ENCODE results near the gene ADAM12.

The ADAM12 gene

DNA sequence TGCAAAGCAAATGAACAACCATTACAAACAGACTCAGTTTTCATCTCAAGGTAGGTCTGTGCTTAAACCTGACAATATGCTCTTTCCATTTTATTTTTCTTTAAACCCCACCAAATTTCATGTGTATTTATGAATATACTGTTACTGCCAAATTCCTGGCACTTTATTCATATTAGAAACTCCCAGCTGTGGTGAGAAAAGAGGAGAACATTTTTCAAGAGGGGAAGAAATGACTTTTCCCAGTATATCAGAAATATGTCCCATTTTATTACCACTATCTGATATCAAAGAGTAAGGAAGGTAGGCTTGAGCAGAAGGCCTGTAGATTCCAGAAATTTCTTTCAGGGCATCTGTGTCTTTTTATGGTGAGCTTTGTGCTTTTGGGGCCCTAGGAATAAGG is 189.6 kb downstream of the ADAM12 start:
- Histone ChIP-seq H3K9me3 (ENCODE audit: control insufficient read depth in 2 of 2, low read length in 2 of 2) (no peaks in the 10 kb centered on the region), H3K36me3 (ENCODE audit: control insufficient read depth in 2 of 2, insufficient read depth in 2 of 2, low read length in 2 of 2) (no peaks in the 10 kb centered on the region), H3K27me3 (ENCODE audit: control insufficient read depth in 1 of 2, insufficient read depth in 2 of 2, low read length in 2 of 2) (no peaks in the 10 kb centered on the region), H3K4me1 (ENCODE audit: control insufficient read depth, insufficient read depth, low read length) (no peaks in the 10 kb centered on the region), H3K9ac (ENCODE audit: low read length in 2 of 2) (no peak overlapping the region), H3K27ac (ENCODE audit: low read length) (no peak overlapping the region), H3K4me3 (ENCODE audit: low read length in 2 of 2) (no peak overlapping the region)

- Histone ChIP-seq H3K27ac (ENCODE audit: low read length) (no peak overlapping the region), H3K27me3 (ENCODE audit: control insufficient read depth in 1 of 2, insufficient read depth in 2 of 2, low read length in 2 of 2) (no peaks in the 10 kb centered on the region), H3K4me1 (ENCODE audit: control insufficient read depth, insufficient read depth, low read length) (no peaks in the 10 kb centered on the region), H3K9ac (ENCODE audit: low read length in 2 of 2) (no peak overlapping the region), H3K36me3 (ENCODE audit: control insufficient read depth in 2 of 2, insufficient read depth in 2 of 2, low read length in 2 of 2) (no peaks in the 10 kb centered on the region), H3K9me3 (ENCODE audit: control insufficient read depth in 2 of 2, low read length in 2 of 2) (no peaks in the 10 kb centered on the region), H3K4me3 (ENCODE audit: low read length in 2 of 2) (no peak overlapping the region)
Measured at GRCh38 chr10:126197036-126197543, 191.2 kb downstream of the ADAM12 start.

DNA sequence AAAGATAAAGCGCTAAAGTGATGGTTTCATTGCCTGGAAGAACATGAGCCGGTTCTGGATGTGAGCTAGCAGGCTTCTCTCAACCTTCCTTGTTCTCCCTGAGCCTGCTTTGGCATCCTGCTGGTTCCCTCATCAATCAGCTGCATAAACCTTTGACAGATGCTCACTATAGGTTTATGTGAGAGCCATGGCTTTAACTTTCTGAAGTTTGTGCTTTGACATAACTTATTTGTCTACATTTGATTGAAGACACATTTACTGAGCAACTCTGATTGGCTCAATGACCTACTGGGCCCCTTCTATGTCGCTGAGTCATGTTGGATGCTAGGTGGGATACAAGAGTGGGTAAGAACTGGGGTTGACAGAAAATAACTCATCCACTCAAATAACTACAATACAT is 192.0 kb downstream of the ADAM12 start:
- no peaks in the 10 kb centered on the region for H3K9me3 ChIP-seq (ENCODE audit: control insufficient read depth in 2 of 2, low read length in 2 of 2)
- H3K27ac ChIP-seq (ENCODE audit: low read length) = no peak overlapping the region
- no peak overlapping the region for H3K4me3 ChIP-seq (ENCODE audit: low read length in 2 of 2)
- no peaks in the 10 kb centered on the region for H3K4me1 ChIP-seq (ENCODE audit: control insufficient read depth, insufficient read depth, low read length)
- no peaks in the 10 kb centered on the region for H3K27me3 ChIP-seq (ENCODE audit: control insufficient read depth in 1 of 2, insufficient read depth in 2 of 2, low read length in 2 of 2)
- no peak overlapping the region for H3K9ac ChIP-seq (ENCODE audit: low read length in 2 of 2)
- no peaks in the 10 kb centered on the region for H3K36me3 ChIP-seq (ENCODE audit: control insufficient read depth in 2 of 2, insufficient read depth in 2 of 2, low read length in 2 of 2)

DNA sequence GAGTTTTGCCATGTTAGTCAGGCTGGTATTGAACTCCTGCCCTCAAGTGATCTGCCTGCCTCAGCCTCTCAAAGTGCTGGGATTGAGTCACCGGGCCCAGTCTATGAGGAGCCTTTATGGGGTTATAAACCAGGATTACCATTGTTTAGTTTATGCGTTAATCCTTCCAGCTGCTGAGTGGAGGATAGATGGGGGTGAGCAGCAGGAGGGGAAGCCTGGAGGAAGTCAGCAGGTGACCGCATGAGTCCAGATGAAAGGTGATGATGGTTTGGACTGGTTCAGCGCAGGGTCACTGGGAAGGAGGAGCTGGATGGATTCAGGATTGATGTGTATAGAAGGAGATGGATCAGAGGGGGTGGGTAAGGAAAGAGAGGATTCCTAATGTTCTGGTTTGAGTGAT is 197.1 kb downstream of the ADAM12 start:
- no peaks in the 10 kb centered on the region for H3K9me3 ChIP-seq (ENCODE audit: control insufficient read depth in 2 of 2, low read length in 2 of 2)
- no peak overlapping the region for H3K9ac ChIP-seq (ENCODE audit: low read length in 2 of 2)
- H3K4me3 ChIP-seq (ENCODE audit: low read length in 2 of 2) = no peak overlapping the region
- no peaks in the 10 kb centered on the region for H3K4me1 ChIP-seq (ENCODE audit: control insufficient read depth, insufficient read depth, low read length)
- H3K36me3 ChIP-seq (ENCODE audit: control insufficient read depth in 2 of 2, insufficient read depth in 2 of 2, low read length in 2 of 2) = no peaks in the 10 kb centered on the region
- H3K27me3 ChIP-seq (ENCODE audit: control insufficient read depth in 1 of 2, insufficient read depth in 2 of 2, low read length in 2 of 2) = peaks cover 0 to 2% of the 10 kb centered on the region in 2 donors
- no peak overlapping the region for H3K27ac ChIP-seq (ENCODE audit: low read length)

DNA sequence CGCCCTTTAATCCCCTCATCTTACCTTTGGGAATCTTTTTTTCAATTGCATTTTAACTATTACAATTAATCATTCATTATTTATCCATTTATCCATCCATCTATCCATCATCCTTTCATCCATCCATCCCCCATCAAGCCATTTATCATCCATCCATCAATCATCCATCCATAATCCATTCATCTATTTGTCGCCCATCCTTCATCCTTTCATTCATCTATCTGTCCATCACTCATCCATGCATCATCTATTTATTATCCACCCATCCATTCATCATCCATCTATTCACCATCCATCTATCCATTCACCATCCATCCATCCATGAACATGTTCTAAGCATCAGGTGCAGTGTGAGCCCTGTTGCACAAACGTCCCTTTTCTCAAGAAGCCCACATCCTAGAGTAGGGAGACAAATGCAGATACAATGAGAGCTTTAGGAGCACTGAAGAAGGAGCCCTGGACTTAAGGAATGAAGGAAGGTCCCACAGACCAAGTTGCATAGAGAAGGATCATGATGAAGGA is 199.5 kb downstream of the ADAM12 start:
- H3K27me3 ChIP-seq (ENCODE audit: control insufficient read depth in 1 of 2, insufficient read depth in 2 of 2, low read length in 2 of 2) = peaks cover 0 to 5% of the 10 kb centered on the region in 2 donors

DNA sequence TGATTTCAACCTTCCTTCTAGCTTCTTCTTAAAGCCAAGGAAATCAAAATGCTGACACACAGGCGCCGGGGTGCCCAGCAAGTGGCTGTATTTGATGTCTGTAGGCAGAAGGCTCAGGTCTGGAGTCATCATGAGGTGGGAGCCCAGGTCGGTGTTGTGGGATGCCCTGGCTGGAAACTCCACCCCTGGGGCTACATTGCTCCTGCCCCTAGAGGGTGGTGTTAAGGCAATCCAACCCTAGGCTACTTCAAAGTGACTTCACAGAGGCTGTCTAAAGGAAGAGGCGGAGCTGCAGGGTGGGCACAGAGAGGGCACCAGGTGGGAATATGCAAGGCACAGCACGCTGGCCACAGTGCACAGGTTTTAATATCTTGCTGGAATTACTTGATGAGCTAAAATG is 200.9 kb downstream of the ADAM12 start:
- no peak overlapping the region for H3K9ac ChIP-seq (ENCODE audit: low read length in 2 of 2)
- H3K9me3 ChIP-seq (ENCODE audit: control insufficient read depth in 2 of 2, low read length in 2 of 2) = no peaks in the 10 kb centered on the region
- H3K36me3 ChIP-seq (ENCODE audit: control insufficient read depth in 2 of 2, insufficient read depth in 2 of 2, low read length in 2 of 2) = no peaks in the 10 kb centered on the region
- H3K27me3 ChIP-seq (ENCODE audit: control insufficient read depth in 1 of 2, insufficient read depth in 2 of 2, low read length in 2 of 2) = peaks cover 0 to 5% of the 10 kb centered on the region in 2 donors
- H3K4me3 ChIP-seq (ENCODE audit: low read length in 2 of 2) = no peak overlapping the region
- no peaks in the 10 kb centered on the region for H3K4me1 ChIP-seq (ENCODE audit: control insufficient read depth, insufficient read depth, low read length)
- no peak overlapping the region for H3K27ac ChIP-seq (ENCODE audit: low read length)

More for the DNA sequence above, 199.5 kb downstream of the ADAM12 start:
- no peaks in the 10 kb centered on the region for H3K36me3 ChIP-seq (ENCODE audit: control insufficient read depth in 2 of 2, insufficient read depth in 2 of 2, low read length in 2 of 2)
- H3K9ac ChIP-seq (ENCODE audit: low read length in 2 of 2) = no peak overlapping the region
- no peaks in the 10 kb centered on the region for H3K9me3 ChIP-seq (ENCODE audit: control insufficient read depth in 2 of 2, low read length in 2 of 2)
- H3K4me3 ChIP-seq (ENCODE audit: low read length in 2 of 2) = no peak overlapping the region
- H3K27ac ChIP-seq (ENCODE audit: low read length) = no peak overlapping the region
- no peaks in the 10 kb centered on the region for H3K4me1 ChIP-seq (ENCODE audit: control insufficient read depth, insufficient read depth, low read length)

GRCh38 chr10:126186766-126187165 is 201.5 kb downstream of the ADAM12 start:
- H3K9me3 ChIP-seq (ENCODE audit: control insufficient read depth in 2 of 2, low read length in 2 of 2) = no peaks in the 10 kb centered on the region
- H3K4me1 ChIP-seq (ENCODE audit: control insufficient read depth, insufficient read depth, low read length) = no peaks in the 10 kb centered on the region
- no peaks in the 10 kb centered on the region for H3K36me3 ChIP-seq (ENCODE audit: control insufficient read depth in 2 of 2, insufficient read depth in 2 of 2, low read length in 2 of 2)
- no peak overlapping the region for H3K27ac ChIP-seq (ENCODE audit: low read length)
- H3K9ac ChIP-seq (ENCODE audit: low read length in 2 of 2) = no peak overlapping the region
- peaks cover 0 to 7% of the 10 kb centered on the region in 2 donors for H3K27me3 ChIP-seq (ENCODE audit: control insufficient read depth in 1 of 2, insufficient read depth in 2 of 2, low read length in 2 of 2)
- H3K4me3 ChIP-seq (ENCODE audit: low read length in 2 of 2) = no peak overlapping the region

DNA sequence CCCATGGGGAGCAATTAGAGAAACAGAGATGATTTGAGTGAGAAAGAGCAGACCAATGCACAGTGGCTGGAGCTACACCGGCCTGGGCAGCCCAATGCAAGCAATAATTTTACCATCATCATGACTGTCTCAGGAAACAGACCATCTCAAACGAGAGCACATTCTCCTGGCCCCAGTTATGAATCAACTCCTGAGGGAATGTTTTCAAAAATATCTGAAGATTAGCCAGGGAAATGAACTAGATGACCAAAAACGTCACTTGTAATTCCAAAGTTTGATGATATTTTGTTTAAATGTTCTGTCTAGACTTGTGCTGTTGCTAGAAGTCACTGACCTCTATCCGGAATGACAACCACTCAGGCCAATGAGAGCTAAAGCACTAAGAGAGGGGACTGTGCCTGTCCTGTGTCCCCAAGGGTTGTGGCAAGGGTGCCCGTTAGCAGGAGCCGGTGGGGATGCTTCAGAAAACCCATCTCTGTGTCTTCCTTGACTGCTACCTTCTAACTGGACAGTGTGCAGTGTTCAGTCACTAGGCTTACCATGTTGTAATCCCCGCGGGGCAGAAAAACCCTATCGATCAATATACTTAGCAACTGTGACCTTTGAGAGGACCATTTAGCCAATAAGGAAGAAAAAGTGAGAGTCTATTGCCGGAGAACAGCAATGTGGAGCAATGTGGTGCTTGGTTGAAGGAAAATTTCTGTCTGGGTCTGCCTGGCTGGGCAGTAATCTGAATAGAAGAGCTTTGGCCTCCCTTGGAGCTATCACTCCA is 202.4 kb downstream of the ADAM12 start:
- no peak overlapping the region for H3K27ac ChIP-seq (ENCODE audit: low read length)
- no peaks in the 10 kb centered on the region for H3K4me1 ChIP-seq (ENCODE audit: control insufficient read depth, insufficient read depth, low read length)
- no peaks in the 10 kb centered on the region for H3K9me3 ChIP-seq (ENCODE audit: control insufficient read depth in 2 of 2, low read length in 2 of 2)
- H3K27me3 ChIP-seq (ENCODE audit: control insufficient read depth in 1 of 2, insufficient read depth in 2 of 2, low read length in 2 of 2) = peaks cover 0 to 7% of the 10 kb centered on the region in 2 donors
- H3K9ac ChIP-seq (ENCODE audit: low read length in 2 of 2) = no peak overlapping the region
- H3K4me3 ChIP-seq (ENCODE audit: low read length in 2 of 2) = no peak overlapping the region
- H3K36me3 ChIP-seq (ENCODE audit: control insufficient read depth in 2 of 2, insufficient read depth in 2 of 2, low read length in 2 of 2) = no peaks in the 10 kb centered on the region

- Histone ChIP-seq H3K27ac (ENCODE audit: low read length) (no peak overlapping the region), H3K4me3 (ENCODE audit: low read length in 2 of 2) (no peak overlapping the region), H3K9me3 (ENCODE audit: control insufficient read depth in 2 of 2, low read length in 2 of 2) (no peaks in the 10 kb centered on the region), H3K9ac (ENCODE audit: low read length in 2 of 2) (no peak overlapping the region), H3K4me1 (ENCODE audit: control insufficient read depth, insufficient read depth, low read length) (no peaks in the 10 kb centered on the region), H3K27me3 (ENCODE audit: control insufficient read depth in 1 of 2, insufficient read depth in 2 of 2, low read length in 2 of 2) (peaks cover 0 to 5% of the 10 kb centered on the region in 2 donors), H3K36me3 (ENCODE audit: control insufficient read depth in 2 of 2, insufficient read depth in 2 of 2, low read length in 2 of 2) (no peaks in the 10 kb centered on the region)
Measured at GRCh38 chr10:126181626-126182025, 206.7 kb downstream of the ADAM12 start.

GRCh38 chr10:126179637-126180036 is 208.6 kb downstream of the ADAM12 start:
- no peaks in the 10 kb centered on the region for H3K9me3 ChIP-seq (ENCODE audit: control insufficient read depth in 2 of 2, low read length in 2 of 2)
- H3K4me3 ChIP-seq (ENCODE audit: low read length in 2 of 2) = no peak overlapping the region
- no peaks in the 10 kb centered on the region for H3K36me3 ChIP-seq (ENCODE audit: control insufficient read depth in 2 of 2, insufficient read depth in 2 of 2, low read length in 2 of 2)
- no peak overlapping the region for H3K9ac ChIP-seq (ENCODE audit: low read length in 2 of 2)
- H3K27me3 ChIP-seq (ENCODE audit: control insufficient read depth in 1 of 2, insufficient read depth in 2 of 2, low read length in 2 of 2) = peaks cover 0 to 3% of the 10 kb centered on the region in 2 donors
- no peak overlapping the region for H3K27ac ChIP-seq (ENCODE audit: low read length)
- H3K4me1 ChIP-seq (ENCODE audit: control insufficient read depth, insufficient read depth, low read length) = no peaks in the 10 kb centered on the region

DNA sequence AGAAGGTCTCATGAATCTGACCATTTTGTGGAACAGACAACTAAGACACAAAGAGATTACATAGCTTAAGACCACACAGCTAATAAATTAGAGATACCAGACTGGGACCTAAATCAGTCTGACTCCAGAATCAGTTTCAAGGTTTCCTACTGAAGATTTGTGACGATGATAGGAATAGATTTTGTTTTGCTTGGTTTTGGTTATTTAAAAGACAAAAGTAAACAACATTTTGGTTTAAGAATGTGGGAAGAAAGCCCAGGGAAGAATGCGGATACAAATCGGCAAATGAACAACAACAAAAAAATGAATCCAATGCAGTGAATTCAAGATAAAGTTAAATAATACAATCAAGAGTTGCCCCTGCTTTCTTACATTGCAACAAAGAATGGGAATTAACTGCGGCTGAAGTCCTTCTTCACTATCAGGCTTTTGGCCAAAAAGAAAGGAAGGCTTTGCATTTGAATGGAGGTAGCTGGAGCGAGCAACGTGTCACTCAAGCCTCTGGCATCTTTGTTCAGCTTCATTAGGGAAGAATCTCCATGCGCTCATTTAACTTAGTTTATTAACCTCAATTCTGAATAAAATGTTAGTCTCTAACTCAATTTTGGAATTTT is 210.8 kb downstream of the ADAM12 start:
- Histone ChIP-seq H3K27ac (ENCODE audit: low read length) (no peak overlapping the region), H3K9ac (ENCODE audit: low read length in 2 of 2) (no peak overlapping the region), H3K27me3 (ENCODE audit: control insufficient read depth in 1 of 2, insufficient read depth in 2 of 2, low read length in 2 of 2) (peaks cover 0 to 2% of the 10 kb centered on the region in 2 donors)

More for the DNA sequence above, 210.8 kb downstream of the ADAM12 start:
- H3K4me1 ChIP-seq (ENCODE audit: control insufficient read depth, insufficient read depth, low read length) = no peaks in the 10 kb centered on the region
- H3K9me3 ChIP-seq (ENCODE audit: control insufficient read depth in 2 of 2, low read length in 2 of 2) = no peaks in the 10 kb centered on the region
- H3K36me3 ChIP-seq (ENCODE audit: control insufficient read depth in 2 of 2, insufficient read depth in 2 of 2, low read length in 2 of 2) = no peaks in the 10 kb centered on the region
- H3K4me3 ChIP-seq (ENCODE audit: low read length in 2 of 2) = no peak overlapping the region

All from stomach smooth muscle (tissue), 2 donors.